ENCODE measurements around the gene SERPINA3.

Gene SERPINA3

DNA sequence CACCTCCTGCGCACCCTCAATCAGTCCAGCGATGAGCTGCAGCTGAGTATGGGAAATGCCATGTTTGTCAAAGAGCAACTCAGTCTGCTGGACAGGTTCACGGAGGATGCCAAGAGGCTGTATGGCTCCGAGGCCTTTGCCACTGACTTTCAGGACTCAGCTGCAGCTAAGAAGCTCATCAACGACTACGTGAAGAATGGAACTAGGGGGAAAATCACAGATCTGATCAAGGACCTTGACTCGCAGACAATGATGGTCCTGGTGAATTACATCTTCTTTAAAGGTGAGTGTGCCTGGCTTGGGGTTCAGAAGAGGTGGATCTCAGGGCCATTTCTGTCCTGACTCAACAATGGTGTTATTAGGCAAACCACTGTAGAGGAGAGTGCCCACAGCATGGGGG is 2.6 kb downstream of the SERPINA3 start:
- DNase-seq: no peak

DNA sequence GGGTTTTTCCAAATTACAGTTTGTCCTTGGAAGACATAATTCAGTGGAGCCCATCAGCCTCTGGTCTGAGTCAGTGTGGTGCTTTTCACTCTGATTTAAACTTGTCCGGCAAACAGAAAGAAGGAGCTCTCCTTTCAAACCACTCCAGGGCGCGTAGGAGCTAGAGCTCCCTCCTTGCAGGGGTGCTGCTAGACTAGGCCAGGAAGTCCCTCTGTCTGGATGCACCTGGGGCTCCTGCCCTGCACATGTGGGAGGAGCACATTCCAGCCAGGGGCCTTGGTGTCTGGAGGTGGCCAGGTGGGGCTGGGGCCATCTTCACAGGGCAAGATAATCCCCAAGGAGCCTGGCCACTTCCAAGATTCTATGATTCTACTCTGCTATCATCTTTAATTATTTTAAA is 3.1 kb downstream of the SERPINA3 start:
- DNase-seq: no peak

DNA sequence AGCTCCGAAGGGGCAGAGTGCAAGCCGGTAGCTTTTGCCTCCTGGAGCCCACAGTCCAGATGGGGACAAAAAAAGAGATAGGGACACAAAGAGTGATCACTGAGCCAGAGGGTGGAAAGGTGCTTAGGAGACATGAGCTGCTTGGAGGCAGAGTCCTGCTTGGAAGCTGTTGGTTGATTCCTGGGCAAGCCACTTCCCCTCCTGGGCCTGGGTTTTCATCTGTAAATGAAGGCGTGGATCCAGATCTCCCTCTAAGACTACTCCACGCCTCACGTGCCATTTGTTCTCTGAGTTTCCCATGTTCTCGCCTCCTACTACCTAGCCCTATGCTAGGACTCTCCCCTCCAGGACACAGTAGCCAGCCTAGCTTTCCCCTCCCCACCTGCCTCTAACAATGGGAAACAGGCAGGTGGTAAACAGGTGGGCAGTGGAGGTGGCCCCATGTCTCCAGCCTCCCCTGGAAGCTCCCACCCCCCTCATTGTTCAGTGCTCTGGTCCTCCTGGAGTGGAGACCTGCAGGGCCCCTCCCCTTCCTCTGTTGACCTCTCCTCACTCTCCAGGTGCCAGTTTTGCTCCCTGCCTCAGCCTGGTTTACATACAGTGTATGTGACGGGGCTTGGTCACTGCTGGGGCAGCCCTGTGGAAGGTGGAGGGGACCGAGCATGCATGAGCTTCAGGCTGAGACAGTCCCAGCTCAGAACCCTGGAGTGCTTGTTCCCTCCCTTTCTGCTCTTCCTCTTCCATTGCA is 3.8 kb downstream of the SERPINA3 start:
- DNase-seq: no peak

DNA sequence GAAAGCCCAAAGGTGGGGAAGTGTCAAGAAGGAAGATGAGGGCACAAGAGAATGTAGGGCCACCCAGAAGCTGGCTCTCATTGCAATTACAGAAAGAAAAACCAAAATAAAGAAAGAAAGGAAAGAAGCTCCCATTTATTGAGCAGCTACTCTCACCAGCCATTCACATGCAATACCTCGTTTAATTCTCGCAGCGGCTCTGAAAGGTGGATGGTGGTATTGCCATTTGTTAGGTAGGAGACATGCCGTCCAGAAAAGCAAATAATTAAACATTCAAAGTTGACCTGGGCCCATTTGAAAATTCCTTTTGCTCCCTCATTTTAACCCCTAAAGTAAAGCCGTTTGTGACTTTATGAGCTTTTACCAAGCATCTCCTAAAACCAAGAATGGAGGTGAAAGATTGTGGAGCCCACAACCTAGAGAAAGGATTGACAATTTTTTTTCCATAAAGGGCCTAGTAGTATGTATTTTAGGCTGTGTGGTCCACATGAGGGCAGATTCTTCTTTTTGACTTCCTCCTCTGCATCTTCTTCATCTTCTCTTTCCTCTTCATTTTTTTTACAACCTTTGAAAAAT is 5.3 kb downstream of the SERPINA3 start:
- DNase-seq: no peak

DNA sequence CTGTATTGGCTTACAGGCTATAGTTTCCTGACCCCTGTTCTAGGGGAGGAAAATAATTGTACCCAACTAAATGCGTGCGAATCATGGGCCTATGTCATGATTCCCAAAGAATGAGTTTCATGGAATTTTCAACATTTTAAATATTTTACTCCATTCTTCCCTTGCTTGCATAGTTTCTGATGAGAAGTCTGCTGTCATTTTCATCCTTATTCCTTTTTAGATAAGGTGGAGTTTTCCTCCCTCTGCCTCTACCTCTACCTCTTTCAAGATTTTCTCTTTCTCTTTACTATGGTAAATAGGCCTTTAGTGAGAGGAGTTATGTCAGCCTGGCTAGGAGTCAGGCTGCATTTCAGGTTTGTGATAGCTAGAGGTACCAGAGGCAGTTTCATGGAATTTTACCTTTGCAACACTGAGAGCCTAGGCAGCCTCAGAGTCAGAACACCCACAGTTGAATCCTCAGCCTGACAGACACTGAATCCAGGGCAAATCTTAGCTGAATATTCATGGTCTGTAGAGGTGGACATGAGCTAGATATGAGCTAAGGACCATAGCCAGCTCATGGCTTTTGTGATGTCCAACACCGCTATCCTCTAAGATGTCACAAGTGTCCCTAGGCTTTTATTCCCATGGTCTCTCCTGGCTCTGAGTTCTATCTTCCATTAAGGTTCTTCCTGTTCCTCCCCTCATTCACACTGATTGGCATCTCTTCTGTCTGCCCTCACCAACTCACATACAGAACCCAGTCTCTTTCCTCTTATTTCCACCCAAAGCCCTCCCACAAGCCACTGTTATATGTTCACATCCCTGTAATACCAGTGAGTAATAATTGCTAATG is 6.0 kb downstream of the SERPINA3 start:
- DNase-seq: no peak

DNA sequence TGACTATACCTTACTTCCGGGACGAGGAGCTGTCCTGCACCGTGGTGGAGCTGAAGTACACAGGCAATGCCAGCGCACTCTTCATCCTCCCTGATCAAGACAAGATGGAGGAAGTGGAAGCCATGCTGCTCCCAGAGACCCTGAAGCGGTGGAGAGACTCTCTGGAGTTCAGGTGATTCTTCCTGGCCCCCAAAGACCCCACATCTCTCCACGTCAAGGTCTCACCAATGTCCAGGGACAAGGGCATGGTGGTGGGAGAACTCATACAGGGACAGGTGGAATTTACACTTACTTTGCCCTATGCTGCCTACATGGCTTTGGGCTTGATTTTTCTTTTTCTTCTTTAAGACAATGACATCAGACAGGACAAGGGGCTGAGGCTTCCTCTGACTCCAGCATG is 7.1 kb downstream of the SERPINA3 start:
- no peak for DNase-seq

DNA sequence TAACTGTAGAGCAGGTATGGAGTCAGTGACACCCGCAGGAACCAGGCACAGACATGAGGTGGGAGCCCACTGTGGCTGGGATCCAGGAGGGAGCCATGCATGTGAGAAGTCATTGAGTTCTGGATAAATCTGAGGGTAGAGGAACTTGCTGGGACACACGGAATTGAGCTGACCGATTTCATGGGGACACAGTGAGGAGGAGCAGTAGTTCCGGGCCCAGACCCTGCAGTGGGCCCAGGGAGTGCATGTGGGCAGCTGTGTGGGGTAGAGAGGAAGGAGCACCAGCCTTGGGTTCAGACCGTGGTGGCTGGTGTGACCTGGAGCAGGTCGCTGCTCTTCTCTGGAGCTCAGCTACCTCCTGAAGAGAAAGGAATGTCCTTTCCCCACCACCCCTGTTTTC is 8.4 kb downstream of the SERPINA3 start:
- no peak for DNase-seq

DNA sequence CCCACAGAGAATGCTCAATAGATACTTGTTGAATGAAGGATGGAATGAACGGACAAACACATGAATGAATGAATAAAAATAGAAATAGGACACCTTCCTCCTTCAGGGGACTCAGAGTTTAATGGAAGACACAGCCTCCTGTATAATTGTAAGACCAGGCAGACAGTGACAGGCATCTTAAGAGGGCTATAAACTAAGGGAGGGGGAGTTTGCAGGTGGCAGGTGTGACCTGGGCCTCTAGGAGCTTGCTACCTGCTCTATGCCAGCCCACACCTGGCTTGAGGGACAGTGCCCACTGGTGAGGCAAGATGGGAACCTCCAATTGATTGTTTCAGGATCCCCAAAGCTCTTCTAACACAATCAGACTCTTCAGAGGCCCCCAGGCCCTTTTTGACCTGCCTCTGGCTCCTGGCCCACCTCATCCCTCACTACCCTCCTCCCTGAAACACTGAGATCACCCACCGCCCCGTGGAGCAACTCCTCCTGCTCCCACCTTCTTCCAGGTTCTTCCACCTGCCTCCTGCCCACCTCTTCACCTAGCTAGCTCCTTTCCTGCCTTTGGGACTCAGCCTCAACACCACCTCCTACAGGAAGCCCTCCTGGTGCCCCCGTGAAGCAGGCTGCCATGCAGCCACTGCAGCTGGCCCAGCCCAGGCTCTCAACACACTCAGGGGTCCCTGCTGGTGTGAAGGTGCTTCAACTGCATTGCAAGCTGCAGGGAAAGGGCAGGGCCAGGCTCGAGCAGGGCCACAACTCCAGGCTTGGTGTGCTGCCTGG is 9.4 kb downstream of the SERPINA3 start:
- no peak for DNase-seq

DNA sequence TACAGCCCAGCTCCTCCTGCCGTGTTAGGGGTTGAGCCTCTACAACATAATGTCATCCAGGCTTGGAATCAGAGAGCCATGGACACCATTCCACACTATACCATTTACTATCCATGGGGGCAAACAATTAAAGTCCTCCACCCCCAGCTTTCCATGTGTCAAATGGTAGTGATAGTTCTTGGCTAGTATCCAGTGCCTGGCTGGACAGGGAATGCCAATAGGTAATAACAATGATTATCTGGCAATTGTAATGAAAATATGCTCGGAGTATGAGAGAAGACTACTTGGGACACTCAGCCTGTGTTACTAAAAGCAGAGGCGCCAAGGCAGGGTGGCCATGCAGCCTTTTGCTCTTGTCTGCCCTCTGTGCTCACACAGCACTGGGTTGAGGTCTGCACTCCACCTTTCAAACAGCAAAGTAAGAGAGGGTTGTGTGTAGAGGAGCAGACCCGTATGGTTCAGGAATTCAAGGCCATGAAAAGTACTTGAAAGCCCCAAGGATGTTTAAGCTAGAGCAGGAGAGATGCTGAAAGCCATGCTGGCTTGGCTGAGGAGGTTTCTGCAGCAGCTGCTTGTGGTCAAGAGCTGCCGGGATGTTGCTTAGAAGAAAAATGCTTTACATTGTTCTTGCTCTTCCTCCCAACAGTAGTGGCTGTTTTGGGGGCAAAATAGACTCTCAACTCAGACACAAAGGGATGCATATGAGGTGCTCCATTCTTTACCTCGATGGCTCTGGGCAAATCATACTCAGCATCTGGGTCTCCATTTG is 10.6 kb downstream of the SERPINA3 start:
- no peak for DNase-seq

DNA sequence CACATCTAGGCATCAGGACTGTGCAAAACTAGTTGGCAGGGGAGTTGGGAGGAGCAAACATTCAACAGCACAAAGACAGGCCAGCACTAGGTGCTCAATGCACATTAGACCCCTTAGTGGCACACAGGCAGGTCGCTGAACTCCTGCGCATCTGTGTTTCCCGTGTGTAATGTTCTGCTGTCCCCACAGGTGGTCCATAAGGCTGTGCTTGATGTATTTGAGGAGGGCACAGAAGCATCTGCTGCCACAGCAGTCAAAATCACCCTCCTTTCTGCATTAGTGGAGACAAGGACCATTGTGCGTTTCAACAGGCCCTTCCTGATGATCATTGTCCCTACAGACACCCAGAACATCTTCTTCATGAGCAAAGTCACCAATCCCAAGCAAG is 11.2 kb downstream of the SERPINA3 start:
- DNase-seq: no peak

DNA sequence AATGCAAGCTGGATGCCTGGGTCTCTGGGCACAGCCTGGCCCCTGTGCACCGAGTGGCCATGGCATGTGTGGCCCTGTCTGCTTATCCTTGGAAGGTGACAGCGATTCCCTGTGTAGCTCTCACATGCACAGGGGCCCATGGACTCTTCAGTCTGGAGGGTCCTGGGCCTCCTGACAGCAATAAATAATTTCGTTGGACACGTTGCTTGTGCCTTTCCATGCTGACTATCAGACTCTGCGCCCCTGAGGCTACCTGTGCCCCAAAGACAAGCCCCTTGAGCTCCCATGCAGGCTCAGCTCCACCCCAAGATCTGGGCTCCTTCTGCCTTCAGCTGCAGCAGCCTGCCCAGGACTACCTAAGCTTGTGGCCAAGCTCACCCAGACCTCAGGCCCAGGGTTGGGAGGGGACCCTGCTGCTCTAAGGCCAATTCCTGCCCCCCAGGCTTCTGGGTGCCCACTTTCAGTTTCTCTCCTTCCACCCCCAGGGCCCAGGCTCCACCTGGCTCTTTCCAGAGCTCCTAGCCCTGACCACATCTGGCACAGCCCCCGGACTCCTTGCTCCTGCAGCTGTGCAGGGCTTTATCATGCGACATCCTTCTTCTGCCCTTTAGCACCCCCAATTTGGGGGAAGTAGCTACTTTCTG is 11.8 kb downstream of the SERPINA3 start:
- no peak for DNase-seq

DNA sequence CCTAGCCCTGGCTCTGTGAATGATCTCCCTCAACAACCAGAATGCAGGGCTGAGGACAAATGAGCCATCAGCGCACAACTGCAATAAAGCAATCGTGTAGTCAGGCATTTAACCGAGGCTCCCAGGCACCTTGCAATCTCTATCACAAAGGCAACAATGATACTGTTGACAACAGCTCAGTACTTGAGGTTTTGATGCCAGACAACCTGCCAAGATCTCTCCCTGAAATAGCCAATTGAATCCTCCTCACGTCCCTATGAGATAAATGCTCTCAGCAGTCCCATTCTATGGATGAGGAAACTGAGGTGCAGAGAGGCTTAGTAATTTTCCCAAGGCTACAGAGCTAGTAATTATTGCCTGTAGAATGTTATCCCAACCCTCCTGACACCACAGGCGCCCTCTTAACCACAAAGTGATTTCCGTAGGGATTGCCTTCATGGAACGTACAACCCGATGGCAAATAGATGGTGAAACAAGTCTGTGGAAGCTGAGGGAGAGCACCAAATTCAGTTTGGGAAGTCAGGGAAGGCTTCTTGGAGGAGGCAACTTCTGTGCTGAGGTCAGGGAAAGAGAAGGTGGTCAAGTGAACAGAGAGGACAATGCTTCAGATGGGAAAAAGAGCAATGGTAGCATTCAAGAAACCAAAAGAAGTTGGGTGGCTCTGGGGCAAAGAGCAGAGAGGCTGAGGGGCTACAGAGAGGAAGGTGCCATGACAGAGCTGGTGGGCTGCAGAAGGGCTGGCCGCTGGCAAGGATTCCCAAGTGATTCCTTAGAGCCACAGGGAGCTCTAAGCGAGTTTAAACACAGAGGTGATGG is 12.6 kb downstream of the SERPINA3 start:
- DNase-seq: no peak

DNA sequence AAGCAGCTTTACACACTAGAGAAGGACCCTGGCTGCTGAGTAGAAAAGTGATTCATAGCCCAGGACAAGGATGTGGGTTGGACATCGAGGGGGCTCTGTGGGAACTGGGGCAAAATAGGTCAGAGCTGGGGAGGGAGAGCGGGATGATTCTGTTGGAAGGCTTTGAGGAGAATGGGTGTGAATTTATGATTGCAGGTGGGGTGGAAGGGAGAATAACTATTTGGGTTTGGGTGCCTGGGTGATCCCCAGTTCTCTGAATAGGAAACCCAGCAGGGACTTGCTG is 13.1 kb downstream of the SERPINA3 start:
- no peak for DNase-seq

DNA sequence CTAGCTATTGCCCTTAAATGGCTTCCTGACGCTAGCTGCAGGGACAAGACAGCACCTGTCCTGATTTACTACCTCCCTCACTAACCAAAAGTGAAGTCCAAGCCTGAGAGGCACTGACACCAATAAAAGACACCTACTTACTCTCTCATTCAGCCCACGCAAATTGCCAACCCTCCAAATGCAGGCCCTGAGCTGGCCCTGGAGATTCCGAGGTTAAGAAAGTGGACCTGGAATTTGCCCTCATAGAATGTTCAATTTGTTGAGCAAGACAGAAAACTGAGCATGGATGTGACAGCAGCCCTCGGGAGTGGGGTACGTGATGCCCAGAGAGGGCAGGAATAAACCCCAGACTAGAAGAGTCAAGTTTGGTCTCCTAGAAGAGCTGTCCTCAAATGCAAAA is 16.4 kb downstream of the SERPINA3 start:
- DNase-seq: no peak

DNA sequence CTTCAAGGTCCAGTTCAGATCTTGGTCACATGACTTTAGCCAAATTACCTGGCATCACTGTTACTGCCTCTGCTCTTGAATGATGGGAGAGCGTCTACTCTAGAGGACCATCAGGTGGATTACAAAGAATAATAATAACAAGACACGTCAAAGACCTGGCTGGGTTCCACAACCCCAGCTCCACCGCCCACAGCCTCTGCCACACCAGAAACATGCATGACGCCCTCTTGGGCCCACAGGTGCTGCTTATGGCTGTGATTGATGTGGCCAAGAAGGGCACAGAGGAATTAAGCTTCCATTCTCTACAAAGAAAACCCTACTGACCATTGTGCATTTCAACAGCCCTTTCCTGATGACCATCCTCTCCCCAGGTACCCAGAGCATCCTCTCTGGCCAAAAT is 18.2 kb downstream of the SERPINA3 start:
- DNase-seq: no peak

DNA sequence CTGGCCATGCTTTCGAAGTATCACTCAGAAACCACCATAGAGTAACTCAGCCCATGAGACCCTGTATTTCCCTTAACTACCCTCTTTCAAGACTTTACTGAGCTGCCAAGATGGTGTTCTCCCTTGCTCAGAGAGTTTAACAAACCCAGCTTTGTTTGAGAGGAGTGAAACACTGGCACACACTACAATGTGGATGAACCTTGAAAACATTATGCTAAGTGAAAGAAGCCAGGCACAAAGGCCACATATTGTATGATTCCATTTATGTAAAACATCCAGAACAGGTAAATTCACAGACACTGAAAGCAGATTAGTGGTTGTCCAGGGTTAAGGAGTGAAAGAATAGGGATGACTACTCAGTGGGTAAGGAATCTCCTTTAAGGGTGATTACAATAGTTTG is 18.9 kb downstream of the SERPINA3 start:
- DNase-seq: no peak

DNA sequence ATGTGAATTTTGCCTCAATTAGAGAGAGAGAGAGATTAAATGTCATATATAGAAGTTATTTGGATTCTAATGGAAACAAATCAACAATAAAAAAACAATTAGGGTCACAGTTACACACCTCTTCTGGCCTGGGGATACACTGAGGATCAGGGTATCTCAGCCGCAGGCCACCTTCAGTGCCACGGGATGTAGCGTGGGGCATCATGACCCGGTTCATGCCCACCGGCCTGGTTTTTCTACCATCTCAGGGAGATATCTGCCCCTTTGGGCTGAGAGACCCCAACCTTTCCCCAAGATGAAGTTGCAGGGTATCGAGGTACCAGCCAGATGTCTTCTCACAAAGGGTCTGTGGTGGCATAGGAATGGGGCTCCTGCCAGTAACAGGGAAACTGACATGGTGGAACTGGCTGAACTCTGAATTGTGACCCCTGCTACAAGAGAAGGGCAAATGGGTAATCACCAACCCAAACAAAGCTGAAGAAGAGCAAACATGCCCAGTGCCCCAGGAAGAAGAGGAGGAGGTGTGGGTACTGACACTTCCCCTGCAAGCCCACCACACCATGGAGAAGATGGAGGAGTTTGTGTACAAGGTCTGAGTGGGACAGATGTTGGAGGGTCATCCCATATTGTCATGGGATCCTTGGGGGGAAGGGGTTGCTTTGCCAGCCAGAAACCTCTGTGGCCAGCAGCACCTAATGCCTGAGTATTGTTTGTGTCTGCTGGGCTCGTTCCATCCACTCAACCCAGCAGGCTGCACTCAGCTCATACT is 19.5 kb downstream of the SERPINA3 start:
- no peak for DNase-seq

DNA sequence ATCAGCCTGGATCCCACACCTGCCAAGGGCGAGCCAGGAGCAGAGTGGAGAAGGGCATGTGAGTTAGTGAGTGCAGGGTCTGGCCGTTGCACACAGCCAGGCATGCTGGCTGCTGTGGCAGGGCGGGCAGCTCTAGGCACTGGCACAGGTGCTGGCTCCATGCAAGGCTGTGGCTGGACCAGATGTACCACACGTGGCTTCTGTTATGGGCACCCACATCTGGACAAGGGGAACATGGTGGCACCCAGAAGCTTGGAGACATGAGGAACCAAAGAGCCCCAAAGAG is 20.1 kb downstream of the SERPINA3 start:
- DNase-seq: no peak

DNA sequence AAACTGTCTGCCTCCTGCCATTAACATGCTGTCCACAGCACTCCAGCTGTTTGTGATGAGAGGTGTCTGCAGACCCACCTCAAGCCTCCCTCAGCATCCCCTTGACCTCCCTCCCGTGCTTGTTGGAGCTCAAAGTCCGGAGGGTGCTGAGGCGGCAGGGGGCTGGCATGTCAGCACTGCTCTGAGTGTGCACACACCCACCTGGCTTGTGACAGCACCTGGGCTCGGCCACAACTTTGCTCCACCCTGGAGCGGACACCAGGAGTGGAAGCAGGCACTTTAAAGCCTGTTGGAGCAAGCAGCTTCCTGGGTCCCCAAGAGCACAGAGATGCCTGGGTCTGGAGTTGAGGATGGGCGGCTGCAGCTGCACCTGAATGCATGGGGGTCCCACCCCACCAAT is 20.9 kb downstream of the SERPINA3 start:
- DNase-seq: no peak

DNA sequence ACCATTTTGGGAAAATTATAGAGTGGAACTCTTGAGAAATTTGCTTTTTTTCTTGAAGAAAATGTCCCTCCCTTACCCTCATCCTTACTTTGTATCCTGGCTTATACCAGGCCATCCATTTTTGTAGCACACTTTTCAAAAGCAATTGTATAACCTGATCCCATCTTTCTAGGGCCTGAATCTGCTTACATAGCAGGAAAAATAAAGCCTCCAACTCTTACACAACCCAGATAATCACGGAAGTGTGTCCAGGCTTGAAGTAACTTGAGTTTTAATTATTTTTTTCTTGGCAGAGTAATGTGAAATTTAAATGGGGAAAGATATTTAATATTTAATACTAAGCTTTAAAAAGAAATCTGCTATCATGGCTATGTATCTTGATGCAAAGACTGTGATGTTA is 23.0 kb downstream of the SERPINA3 start:
- no peak for DNase-seq
